AG09309 (cell line): ENCODE results near the gene MIEF1.

Source experiments
- DNase-seq: peaks from one replicate; pipeline ENCODE4 v3.0.0-alpha.2; 2010; ENCODE audit warnings: low read depth
- H3K4me3 ChIP-seq: 2 replicates; pipeline ENCODE4 v1.5.1; 2011; ENCODE audit warnings: mild to moderate bottlenecking, low read depth, low read length, moderate library complexity; ENCODE audit not compliant: control insufficient read depth
- CTCF ChIP-seq: IDR thresholded peaks from 2 replicates; pipeline ENCODE4 v1.5.1; 2011; ENCODE audit warnings: mild to moderate bottlenecking, low read depth, low read length, inconsistent platforms; ENCODE audit not compliant: insufficient read depth, control insufficient read depth; ENCODE audit errors: missing control alignments

The MIEF1 gene

GRCh38 chr22:39524089-39524752, 22.1 kb downstream of the MIEF1 start:
- no peak for DNase-seq
- no peak overlapping the region for H3K4me3 ChIP-seq
- TF ChIP-seq CTCF, result no peak

- DNase-seq, result no peak
These were observed 22.9 kb downstream of the MIEF1 start for GRCh38 chr22:39524753-39525657.

DNA sequence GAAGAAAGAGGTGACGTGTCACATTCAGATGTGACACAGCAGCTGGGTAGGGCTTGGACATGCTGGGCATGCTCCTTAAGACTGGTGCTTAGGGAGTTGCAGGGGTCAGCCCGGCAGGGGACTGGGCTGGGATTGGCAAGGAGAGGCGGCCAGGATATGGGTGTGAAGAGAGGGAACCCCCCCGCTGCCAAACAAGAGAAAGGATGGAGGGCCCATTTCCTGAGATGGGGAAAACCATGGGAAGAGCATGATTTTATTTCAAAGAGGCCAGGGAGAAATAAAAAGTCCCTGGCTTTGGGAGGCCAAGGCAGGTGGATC, 23.5 kb downstream of the MIEF1 start:
- no peak overlapping the region for H3K4me3 ChIP-seq
- TF ChIP-seq CTCF, result no peak

More at GRCh38 chr22:39524753-39525657, 22.9 kb downstream of the MIEF1 start:
- TF ChIP-seq CTCF, result no peak
- H3K4me3 ChIP-seq, result no peak overlapping the region

GRCh38 chr22:39526736-39527171, 24.7 kb downstream of the MIEF1 start:
- H3K4me3 ChIP-seq, result no peak overlapping the region
- DNase-seq, result no peak
- TF ChIP-seq CTCF, result no peak

More for the DNA sequence above, 23.5 kb downstream of the MIEF1 start:
- DNase-seq, result no peak

- no peak overlapping the region for H3K4me3 ChIP-seq
- no peak for TF ChIP-seq CTCF
- no peak for DNase-seq
These were observed 25.4 kb downstream of the MIEF1 start for GRCh38 chr22:39527481-39527961.

DNA sequence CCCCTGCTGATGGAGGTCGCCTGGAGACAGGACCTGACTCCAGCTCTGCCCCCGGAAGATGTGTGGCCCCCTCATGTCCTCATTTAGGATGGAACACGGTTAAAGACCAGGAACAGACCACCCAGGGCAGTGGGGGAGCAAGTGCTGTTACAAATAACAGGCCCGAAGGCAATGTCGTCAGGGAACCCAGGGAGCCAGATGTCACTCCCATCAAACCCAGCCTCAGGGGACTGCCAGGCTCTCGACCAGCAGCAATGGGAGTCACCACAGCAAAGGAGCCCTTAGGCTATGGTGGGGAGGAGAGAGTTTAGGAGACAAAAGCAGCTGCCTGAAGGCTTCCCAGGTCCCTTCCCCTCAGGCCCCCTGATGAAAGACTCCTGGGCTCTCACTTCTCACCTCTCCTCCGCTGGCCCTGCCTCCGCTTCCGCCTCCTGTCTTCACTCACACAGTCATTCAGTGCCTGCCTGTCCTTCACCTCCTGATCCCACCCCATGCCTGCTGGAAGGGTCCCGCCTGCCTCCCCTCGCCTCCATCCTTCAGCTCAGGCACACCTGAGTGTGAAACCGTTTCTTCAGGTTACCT, 26.1 kb downstream of the MIEF1 start:
- H3K4me3 ChIP-seq, result no peak overlapping the region
- no peak for TF ChIP-seq CTCF
- no peak for DNase-seq
